HL-60 (cell line): ENCODE data around the gene HS1BP3.

ENCODE experiments used
- CTCF ChIP-seq: IDR thresholded peaks from one replicate; pipeline ENCODE4 v1.5.1; 2011; ENCODE audit warnings: low read length, control low read depth, inconsistent platforms; ENCODE audit not compliant: insufficient read depth
- POLR2AphosphoS5 ChIP-seq: IDR thresholded peaks from 2 replicates; pipeline ENCODE4 v1.6.1; 2012; ENCODE audit warnings: low read depth
- REST ChIP-seq: IDR thresholded peaks from 2 replicates; pipeline ENCODE4 v1.6.1; 2012; ENCODE audit warnings: low read depth; ENCODE audit not compliant: insufficient replicate concordance

- TF ChIP-seq CTCF = no peak
- TF ChIP-seq REST = no peak
- TF ChIP-seq POLR2AphosphoS5 = no peak
These were observed 5.6 kb downstream of the HS1BP3 start for GRCh38 chr2:20645301-20645701.
